AG09319 (cell line): Measurements from ENCODE around the gene MMP23B.

Experiments used
- DNase-seq: peaks from one replicate; pipeline ENCODE4 v3.0.0-alpha.2; 2010; ENCODE audit warnings: low read depth; ENCODE audit errors: extremely low read depth
- CTCF ChIP-seq: IDR thresholded peaks from 2 replicates; pipeline ENCODE4 v1.5.1; 2011; ENCODE audit warnings: low read depth, mild to moderate bottlenecking, inconsistent platforms, low read length, moderate library complexity

The MMP23B gene

GRCh38 chr1:1664941-1665814 is 33.2 kb downstream of the MMP23B start:
- no peak for TF ChIP-seq CTCF
- DNase-seq, result no peak

GRCh38 chr1:1665815-1666251 is 33.9 kb downstream of the MMP23B start:
- DNase-seq, result no peak
- TF ChIP-seq CTCF, result peak; percentile 40

- TF ChIP-seq CTCF, result no peak
- DNase-seq, result no peak
Observed at GRCh38 chr1:1666526-1666925, 34.6 kb downstream of the MMP23B start.

- no peak for TF ChIP-seq CTCF
- no peak for DNase-seq
Observed at GRCh38 chr1:1669468-1670440, 37.8 kb downstream of the MMP23B start.

- no peak for TF ChIP-seq CTCF
- DNase-seq, result no peak
Observed at GRCh38 chr1:1670866-1671265, 38.9 kb downstream of the MMP23B start.

GRCh38 chr1:1671365-1672119 is 39.6 kb downstream of the MMP23B start:
- no peak for TF ChIP-seq CTCF
- DNase-seq, result no peak
